Stimulated activated CD8-positive, alpha-beta memory T cell treated with anti-CD3 and anti-CD28 coated beads, Interleukin-15, amount 100 ng/mL, for 4 hours (primary cell): ENCODE results near the gene VANGL2.

Experiments used
- DNase-seq, 2 donors: peaks; one replicate each; pipeline ENCODE4 v3.0.0-alpha.2; 2020; ENCODE audit warnings: low read depth in 2 of 2

Gene VANGL2

DNA sequence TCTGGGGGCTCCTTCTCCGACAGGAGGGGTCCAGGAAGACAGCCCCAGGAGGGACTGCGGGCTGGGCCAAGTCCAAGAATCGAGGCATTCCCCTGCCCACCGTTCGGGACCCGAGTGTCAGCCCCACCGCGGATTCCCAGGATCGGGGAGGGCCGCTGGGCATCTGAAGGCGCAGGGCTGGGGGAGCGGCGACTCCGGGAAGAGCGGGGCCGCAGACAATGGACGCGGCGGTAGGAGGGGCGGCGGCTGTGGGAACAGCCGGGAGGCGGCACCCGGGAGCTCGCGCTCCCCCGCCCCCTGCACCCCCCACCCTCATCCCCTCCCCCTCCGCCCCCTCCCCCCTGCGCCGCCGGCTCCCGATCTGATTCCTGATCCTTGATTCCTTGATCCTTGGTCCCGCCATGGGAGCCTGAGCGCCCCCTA lies at the start of gene VANGL2:
Gene VANGL2, plus strand, starts transcription at position 342 of the 423 bp plus-strand sequence. CDS start 15,274 bp downstream, outside the sequence.
- no peak for DNase-seq

- DNase-seq: no peak
Measured at GRCh38 chr1:160351629-160352028, 48.7 kb upstream of the VANGL2 start.

DNA sequence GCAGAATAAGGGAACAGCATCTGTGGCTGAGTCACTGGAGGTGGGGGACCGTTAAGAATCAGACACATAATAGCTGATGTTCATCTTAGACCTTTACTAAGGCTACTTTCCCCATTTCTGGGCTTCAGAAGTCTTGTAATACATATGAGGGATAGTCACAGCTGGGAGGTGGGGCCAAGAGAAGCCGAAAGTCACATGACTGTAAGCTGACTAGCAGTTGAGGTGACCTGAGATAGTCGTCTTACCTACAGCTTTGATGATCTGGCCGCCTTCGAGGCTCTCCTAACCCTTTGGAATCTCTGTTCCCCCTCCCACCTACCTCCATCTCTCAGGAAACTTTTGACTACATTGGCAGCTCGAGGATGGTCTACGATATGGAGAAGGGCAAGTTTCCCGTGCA lies 47.8 kb upstream of the VANGL2 start:
- no peak for DNase-seq

DNA sequence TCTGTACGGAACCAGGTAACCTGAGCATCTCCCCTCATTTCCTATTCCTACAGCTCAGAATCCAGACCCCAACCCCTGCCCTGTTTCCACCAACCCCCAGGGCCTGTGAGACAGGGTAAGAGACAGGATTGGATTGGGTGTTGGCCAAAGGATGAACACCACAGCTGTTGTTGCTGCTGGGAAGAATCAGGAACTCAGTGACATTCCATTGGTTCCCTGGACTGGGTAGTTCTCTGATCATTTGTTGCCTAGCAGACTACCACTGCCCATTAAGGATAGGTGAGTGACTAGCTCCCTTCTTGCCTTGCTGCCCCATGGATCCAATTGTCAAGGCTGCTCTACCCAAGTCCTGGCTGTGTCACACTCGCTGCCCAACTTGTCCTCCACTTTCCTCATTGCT lies 47.1 kb upstream of the VANGL2 start:
- DNase-seq: no peak

DNA sequence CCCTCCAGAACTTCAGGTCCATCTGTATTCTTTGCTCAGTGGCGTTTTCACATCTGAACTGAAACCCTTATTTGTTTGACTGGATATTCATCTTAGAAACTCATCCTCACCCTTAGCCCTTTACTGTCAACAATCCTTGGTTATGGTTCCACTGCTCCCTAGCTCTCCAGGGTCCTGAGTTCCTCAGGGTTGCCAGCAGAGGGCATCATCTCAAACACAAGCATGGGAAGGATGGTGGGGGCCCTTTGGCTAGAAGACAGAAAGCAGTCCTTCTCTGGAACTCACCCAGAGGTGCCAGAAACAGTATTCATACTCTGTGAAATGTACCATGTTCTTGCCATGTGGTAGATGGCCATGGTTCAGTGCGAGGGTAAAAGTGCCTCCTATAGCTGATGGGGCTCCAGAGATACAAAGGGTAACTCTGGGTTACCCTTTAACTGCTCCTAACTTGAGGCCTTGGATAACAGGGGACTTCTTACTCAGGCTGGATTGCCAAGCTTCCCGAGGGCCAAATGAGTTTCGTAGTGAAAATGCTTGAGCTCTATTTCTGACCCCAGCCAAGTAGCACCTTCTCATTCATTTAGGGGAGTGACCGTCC lies 45.9 kb upstream of the VANGL2 start:
- DNase-seq: no peak

DNA sequence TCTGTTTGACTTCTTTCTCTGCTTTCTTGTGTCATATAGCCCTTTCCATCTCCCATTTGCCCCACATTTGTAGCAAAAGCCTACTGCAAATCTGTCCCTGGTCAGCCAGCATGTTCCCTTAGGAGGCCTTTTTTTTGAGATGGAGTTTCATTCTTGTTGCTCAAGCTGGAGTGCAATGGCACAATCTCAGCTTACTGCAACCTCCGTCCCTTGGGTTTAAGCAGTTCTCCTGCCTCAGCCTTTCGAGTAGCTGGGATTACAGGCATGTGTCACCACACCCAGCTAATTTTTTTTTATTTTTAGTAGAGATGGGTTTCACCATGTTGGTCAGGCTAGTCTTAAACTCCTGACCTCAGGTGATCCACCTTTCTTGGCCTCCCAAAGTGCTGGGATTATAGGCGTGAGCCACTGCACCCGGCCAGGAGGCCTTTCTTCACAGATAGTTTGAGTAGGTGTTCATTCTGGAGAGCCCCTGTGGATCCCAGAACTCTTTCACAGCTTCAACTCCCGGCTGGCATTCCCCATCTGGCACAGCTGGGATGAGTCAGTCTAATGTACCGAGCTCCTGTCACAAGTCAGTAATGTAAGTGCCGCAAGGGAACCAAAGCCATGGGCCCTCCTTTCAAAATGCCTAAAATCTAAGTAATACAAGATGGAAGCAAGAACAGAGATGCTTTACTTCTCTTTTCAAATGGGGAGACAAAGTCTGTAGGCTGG lies 42.9 kb upstream of the VANGL2 start:
- DNase-seq: no peak

DNA sequence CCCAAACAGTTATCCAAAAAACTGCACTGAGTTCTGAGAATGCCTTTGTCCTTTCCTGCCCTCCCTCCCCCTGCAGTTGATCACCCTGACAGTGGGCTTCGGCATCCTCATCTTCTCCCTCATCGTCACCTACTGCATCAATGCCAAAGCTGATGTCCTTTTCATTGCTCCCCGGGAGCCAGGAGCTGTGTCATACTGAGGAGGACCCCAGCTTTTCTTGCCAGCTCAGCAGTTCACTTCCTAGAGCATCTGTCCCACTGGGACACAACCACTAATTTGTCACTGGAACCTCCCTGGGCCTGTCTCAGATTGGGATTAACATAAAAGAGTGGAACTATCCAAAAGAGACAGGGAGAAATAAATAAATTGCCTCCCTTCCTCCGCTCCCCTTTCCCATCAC lies 42.3 kb upstream of the VANGL2 start:
- no peak for DNase-seq

DNA sequence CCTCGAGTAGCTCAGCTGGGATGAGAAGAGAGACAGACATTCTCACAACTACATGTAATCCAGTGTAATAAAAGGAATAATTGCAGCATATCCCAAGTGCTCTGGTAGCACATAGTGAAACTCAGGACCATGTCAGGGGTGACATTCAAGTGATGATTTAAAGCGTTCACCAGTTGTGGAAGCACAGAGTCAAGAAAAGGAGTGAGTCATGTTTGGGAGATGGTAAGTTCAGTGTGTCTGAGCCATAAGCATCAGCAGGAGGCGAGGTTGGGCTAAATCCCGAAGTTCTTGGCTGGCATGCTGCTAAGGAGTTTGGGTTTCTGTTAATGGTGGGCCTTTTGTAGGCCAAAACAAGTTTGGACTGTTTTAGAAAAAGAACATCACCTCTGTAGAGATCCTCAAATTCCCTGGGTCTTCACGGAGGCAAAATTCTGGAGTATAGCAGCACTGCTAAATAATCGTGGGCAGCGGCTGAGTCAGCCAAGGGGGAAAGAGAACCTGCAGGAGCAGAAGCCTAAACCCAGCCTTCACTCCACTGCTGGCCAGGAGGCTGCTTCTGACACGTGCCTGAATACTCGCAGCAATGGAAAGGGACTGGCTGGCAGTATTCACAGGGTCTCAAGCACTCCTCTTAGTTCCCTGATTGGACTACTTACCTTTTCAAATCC lies 40.7 kb upstream of the VANGL2 start:
- DNase-seq: no peak

DNA sequence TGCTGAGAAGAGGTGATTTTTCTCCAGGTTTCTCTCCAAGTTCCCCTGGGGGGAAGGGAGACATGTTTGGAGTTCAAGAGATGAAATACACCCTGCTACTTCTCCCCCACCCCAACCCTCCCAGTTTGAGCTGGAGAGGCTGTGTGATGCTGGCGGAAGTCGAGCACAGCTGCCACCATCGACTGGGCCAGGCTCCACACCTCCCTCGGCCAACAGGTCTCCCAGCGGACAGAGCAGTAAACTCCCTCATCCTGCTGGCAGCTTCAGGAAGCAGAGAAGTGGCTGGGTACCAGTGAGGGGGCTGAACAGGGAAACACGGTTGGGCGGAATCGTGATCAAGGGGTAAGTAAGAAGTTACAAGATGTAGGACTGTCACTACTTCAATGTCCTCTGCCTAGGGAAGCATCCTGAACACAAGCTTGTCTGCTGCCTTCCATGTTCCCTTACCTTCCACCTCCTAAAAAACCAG lies 40.1 kb upstream of the VANGL2 start:
- no peak for DNase-seq

GRCh38 chr1:160361199-160361598 lies 39.2 kb upstream of the VANGL2 start:
- no peak for DNase-seq

DNA sequence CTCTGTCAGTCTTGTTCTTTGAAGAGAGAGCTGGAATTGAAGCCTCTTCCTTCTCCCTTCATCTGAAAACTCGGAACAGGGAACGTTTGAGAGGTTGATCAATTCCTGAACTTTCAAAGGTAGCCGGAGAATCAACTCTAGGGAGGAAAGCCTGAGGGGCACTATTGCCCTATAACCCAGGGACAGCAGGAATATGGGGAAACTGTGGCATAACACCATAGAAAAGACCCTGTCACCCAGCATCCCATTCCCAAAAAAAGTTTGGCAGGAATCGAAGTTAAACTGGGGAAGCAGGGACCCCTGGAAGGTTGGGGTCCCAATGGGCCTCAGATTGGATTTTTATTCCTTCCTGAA lies 38.6 kb upstream of the VANGL2 start:
- no peak for DNase-seq

- DNase-seq: no peak
Measured at GRCh38 chr1:160362168-160362957, 38.0 kb upstream of the VANGL2 start.

GRCh38 chr1:160363010-160363409 lies 37.4 kb upstream of the VANGL2 start:
- DNase-seq: no peak

- no peak for DNase-seq
Measured at GRCh38 chr1:160363951-160364735, 36.2 kb upstream of the VANGL2 start.

DNA sequence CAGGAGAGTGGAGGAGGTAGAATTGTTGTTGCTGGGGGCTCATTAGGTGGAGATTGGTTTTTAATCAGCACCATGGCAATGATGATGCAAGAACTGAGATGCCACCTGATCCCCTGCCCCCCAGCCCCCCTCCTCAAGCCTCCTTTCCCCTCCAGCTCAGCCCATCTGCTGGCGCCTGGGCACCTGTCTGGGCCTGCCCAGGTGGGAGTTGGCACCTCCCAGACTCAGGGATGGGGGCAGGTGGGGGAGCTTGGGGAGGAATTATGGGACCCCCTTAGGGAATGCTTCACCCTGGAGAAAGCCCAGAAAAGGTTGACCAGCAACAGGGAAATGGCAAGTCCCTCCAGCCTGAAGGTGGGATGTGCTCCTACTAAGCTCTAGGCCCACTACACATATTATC lies 35.0 kb upstream of the VANGL2 start:
- DNase-seq: no peak

DNA sequence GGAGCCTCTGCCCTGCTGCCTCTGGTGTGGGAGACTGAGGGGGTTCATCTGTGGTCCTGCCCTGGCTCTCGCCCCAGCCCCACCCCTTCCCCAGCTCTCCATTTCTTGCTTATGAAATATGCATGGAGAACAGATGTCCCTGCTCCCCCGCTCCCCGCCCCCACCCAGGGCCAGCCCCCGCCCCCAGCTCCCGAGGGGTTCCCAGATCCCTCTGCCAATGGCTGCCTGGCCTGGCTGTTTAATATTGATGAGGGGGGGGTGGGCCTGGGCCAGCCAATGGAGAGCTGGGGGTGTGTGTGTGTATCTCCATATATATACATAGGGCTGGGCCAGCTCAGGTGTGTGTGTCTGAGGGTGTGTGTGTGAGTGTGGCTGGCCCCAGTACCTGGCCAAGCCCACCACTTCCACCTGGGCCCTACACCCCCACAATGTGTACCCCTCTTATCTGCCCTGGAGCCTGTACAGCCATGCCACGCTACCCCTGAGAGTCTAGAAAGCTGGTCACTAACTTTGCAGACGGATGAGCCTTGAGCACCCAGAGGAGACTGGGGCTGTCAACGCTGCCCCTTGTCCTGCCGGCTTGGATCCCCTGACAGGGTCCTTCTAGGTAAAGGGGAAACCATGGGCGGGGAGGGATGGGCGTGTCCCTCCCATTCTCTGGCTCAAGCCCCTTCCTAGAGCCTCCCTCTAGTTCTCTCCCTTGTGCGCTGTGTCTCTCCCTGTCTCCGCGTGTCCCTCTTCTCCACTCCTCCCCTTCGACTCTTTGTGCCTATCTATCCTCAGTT lies 33.4 kb upstream of the VANGL2 start, which contains the start of gene NHLH1:
Gene NHLH1, plus strand, starts transcription at position 341 of the 785 bp plus-strand sequence. CDS start 3,661 bp downstream, outside the sequence.
- no peak for DNase-seq

GRCh38 chr1:160367516-160367900 lies 32.9 kb upstream of the VANGL2 start:
- no peak for DNase-seq

- DNase-seq: no peak
Measured at GRCh38 chr1:160367934-160368923, 32.1 kb upstream of the VANGL2 start.

DNA sequence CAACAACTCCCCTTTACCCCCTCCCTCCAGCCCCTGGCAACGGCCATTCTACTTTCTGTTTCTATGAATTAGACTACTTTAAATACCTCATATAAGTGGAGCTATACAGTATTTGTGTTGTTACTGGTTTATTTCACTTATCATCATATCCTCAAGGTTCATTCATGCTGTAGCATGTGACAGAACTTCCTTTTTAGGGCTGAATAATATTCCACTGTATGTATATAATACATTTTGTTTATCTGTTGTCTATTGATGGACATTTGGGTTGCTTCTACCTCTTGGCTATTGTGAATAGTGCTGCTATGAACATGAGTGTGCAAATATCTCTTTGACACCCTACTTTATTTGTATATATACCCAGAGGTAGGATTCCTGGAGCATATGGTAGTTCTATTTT lies 31.3 kb upstream of the VANGL2 start:
- DNase-seq: no peak
